HT1080 (cell line): ENCODE measurements around the gene MYCBP2. TPM values are rescaled to one million over a fixed set of nuclear protein-coding genes. Genes with fewer than 3 reads are reported as not detected.

Experiments
- DNase-seq: peaks from one replicate; pipeline ENCODE4 v3.0.0-alpha.2; 2015; ENCODE audit warnings: low read depth
- total RNA-seq: library from RNA; depleted of rRNA; stranded (reverse); fragments of >200 nt; shearing (Covaris generic); gene quantifications from 2 replicates; pipeline ENCODE4 v1.2.3, GENCODE V29; 2014; rRNA removed

MYCBP2 gene
- total RNA-seq, 1 experiment from 2014 or later, result 41.3 TPM

DNA sequence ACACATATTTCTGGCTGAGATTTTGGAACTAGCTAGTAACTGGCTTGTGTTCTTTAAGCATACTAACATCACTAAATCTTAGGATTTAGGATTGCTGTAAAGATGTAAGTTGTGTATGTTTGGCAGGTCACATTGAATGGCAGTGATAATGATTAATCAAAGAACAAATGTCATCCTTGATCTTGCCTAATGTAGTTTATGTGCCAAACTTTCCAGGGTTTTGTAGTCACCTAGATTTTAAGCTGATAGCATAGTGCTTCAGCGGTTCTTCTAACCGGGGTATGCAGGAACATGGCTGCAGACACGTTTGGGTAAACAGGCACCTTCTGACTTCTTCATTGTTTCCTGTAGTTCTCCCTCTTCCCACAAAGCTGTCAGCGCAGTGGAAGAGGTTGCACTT is 325.4 kb downstream of the MYCBP2 start:
- no peak for DNase-seq

- no peak for DNase-seq
These were observed 326.4 kb downstream of the MYCBP2 start for GRCh38 chr13:77000475-77000874.

Other genes starting within 250 kb of the MYCBP2 start
- gene SCEL, start 208.6 kb upstream of the MYCBP2 start, total RNA-seq, result not detected in 2 replicates